Neural cell (in vitro differentiated cells): ENCODE results near the gene UBL3. TPM values are rescaled to one million over a fixed set of nuclear protein-coding genes. Genes with fewer than 3 reads are reported as not detected.

Experiments used
- H2AFZ ChIP-seq: fragments of 200-600, 300-800 bp; sonication (generic), shearing (Covaris generic); 2 replicates; pipeline ENCODE4 v1.6.0; 2014; ENCODE audit warnings: low read depth, mild to moderate bottlenecking, antibody characterized with exemption, low read length, moderate library complexity
- H3F3A ChIP-seq: fragments of 200-600 bp; shearing (Covaris generic); 2 replicates; pipeline ENCODE4 v1.6.1; 2016; ENCODE audit warnings: mild to moderate bottlenecking, moderate library complexity, mixed read lengths, antibody characterized with exemption, low read length; ENCODE audit not compliant: insufficient read depth, poor library complexity, severe bottlenecking
- H3K27ac ChIP-seq: fragments of 200-600, 300-800 bp; sonication (generic), shearing (Covaris generic); 2 replicates; pipeline ENCODE4 v1.5.1; 2014; ENCODE audit warnings: mild to moderate bottlenecking, low read length, moderate library complexity
- H3K27me3 ChIP-seq: fragments of 300-800, 200-600 bp; sonication (generic), shearing (Covaris generic); 2 replicates; pipeline ENCODE4 v1.6.0; 2014; ENCODE audit warnings: mild to moderate bottlenecking, low read depth, low read length, moderate library complexity; ENCODE audit not compliant: insufficient read depth
- H3K36me3 ChIP-seq: fragments of 300-800, 200-600 bp; sonication (generic), shearing (Covaris generic); 2 replicates; pipeline ENCODE4 v1.5.1; 2014; ENCODE audit warnings: mild to moderate bottlenecking, antibody characterized with exemption, low read length, moderate library complexity; ENCODE audit not compliant: insufficient read depth
- H3K4me2 ChIP-seq: fragments of 300-800, 200-600 bp; sonication (generic), shearing (Covaris generic); 2 replicates; pipeline ENCODE4 v1.6.0; 2014; ENCODE audit warnings: mild to moderate bottlenecking, low read length
- H3K4me3 ChIP-seq: fragments of 300-800, 200-600 bp; sonication (generic), shearing (Covaris generic); 2 replicates; pipeline ENCODE4 v1.5.1; 2014; ENCODE audit warnings: mild to moderate bottlenecking, low read length, moderate library complexity
- H3K79me2 ChIP-seq: fragments of 200-600 bp; shearing (Covaris generic); replicated peaks from 2 replicates; pipeline ENCODE4 v1.6.0; 2014; ENCODE audit warnings: mild to moderate bottlenecking, low read length, moderate library complexity; ENCODE audit not compliant: insufficient read depth
- H3K9ac ChIP-seq: fragments of 300-800, 200-600 bp; sonication (generic), shearing (Covaris generic); 2 replicates; pipeline ENCODE4 v1.6.1; 2016; ENCODE audit warnings: mild to moderate bottlenecking, low read length, mixed read lengths
- H3K9me2 ChIP-seq: fragments of 200-600 bp; shearing (Covaris generic); 2 replicates; pipeline ENCODE4 v1.6.1; 2016; ENCODE audit warnings: mild to moderate bottlenecking, low read length, mixed read lengths; ENCODE audit not compliant: insufficient read depth
- H3K9me3 ChIP-seq: fragments of 200-600, 300-800 bp; sonication (generic), shearing (Covaris generic); 2 replicates; pipeline ENCODE4 v1.6.1; 2016; ENCODE audit warnings: mild to moderate bottlenecking, mixed run types, low read length, moderate library complexity, mixed read lengths
- H4K20me1 ChIP-seq: fragments of 200-600 bp; shearing (Covaris generic); 2 replicates; pipeline ENCODE4 v1.6.1; 2016; ENCODE audit warnings: mild to moderate bottlenecking, mixed run types; ENCODE audit not compliant: insufficient read depth
- EP300 ChIP-seq: fragments of 450-650 bp; conservative IDR thresholded peaks from 2 replicates; pipeline ENCODE4 v1.6.1; 2014; ENCODE audit warnings: antibody characterized with exemption, mild to moderate bottlenecking, moderate library complexity; ENCODE audit not compliant: poor library complexity, severe bottlenecking
- EZH2 ChIP-seq: fragments of 200-600, 300-800 bp; shearing (Covaris generic), sonication (generic); IDR thresholded peaks from 2 replicates; pipeline ENCODE4 v1.6.1; 2014; ENCODE audit warnings: antibody characterized with exemption, low read length, borderline replicate concordance, mild to moderate bottlenecking; ENCODE audit not compliant: insufficient read depth, poor library complexity, severe bottlenecking
- MXI1 ChIP-seq: fragments of 450-650 bp; conservative IDR thresholded peaks from 2 replicates; pipeline ENCODE4 v1.6.1; 2014; ENCODE audit warnings: antibody characterized with exemption, mild to moderate bottlenecking; ENCODE audit not compliant: poor library complexity, severe bottlenecking
- POLR2AphosphoS5 ChIP-seq: IDR thresholded peaks from 2 replicates; pipeline ENCODE4 v1.6.1; 2012
- RAD21 ChIP-seq: fragments of 450-650 bp; conservative IDR thresholded peaks from 2 replicates; pipeline ENCODE4 v1.6.1; 2014; ENCODE audit warnings: antibody characterized with exemption, mild to moderate bottlenecking, moderate library complexity
- SMC3 ChIP-seq: fragments of 450-650 bp; conservative IDR thresholded peaks from 2 replicates; pipeline ENCODE4 v1.6.1; 2014; ENCODE audit warnings: antibody characterized with exemption, mild to moderate bottlenecking, moderate library complexity; ENCODE audit not compliant: poor library complexity
- TAF1 ChIP-seq: IDR thresholded peaks from 2 replicates; pipeline ENCODE4 v1.6.1; 2012; ENCODE audit warnings: low read depth
- polyA plus RNA-seq: library from polyadenylated mRNA; depleted of rRNA; stranded (reverse); fragments of >200 nt; gene quantifications from 2 replicates; pipeline ENCODE4 v1.2.3, GENCODE V29; 2014
- TF ChIP-seq, protein P1 (sequence below): IDR thresholded peaks from 2 replicates; pipeline ENCODE4 v1.6.1; 2012; ENCODE audit warnings: borderline replicate concordance
- TF ChIP-seq, protein P2 (sequence below): fragments of 450-650 bp; IDR thresholded peaks from 2 replicates; pipeline ENCODE4 v1.5.1; 2014; ENCODE audit warnings: antibody characterized with exemption, mild to moderate bottlenecking, moderate library complexity; ENCODE audit not compliant: poor library complexity, severe bottlenecking

The UBL3 gene
- polyA plus RNA-seq, 1 donor from 2014 or later: 35.8 TPM

DNA sequence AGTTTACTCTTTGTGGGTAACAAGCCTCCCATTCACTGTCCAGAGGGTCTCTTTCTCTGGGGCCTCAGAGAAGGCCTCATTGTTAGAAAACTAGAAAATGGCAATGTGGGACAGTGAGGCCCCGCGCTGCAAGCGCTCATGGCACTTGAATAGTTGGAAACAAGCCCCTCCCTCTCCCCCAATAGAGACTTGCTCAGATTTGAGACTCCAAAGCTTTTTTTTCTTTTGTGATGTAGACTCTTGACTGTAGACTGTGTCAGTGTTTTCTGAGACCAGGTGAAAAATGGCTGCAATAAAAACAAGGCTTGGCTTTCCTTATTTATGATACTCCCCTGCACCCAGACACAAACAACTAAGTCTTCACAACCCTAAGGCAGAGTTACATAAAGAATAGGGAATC, 38.7 kb upstream of the UBL3 start:
- no peaks in the 10 kb centered on the region for H3K9me2 ChIP-seq
- H3K9ac ChIP-seq: no peak overlapping the region
- no peaks in the 10 kb centered on the region for H3F3A ChIP-seq
- H3K27me3 ChIP-seq: no peaks in the 10 kb centered on the region
- no peaks in the 10 kb centered on the region for H3K79me2 ChIP-seq
- no peak for TF ChIP-seq SMC3
- TF ChIP-seq TAF1: no peak
- TF ChIP-seq, protein P1, sequence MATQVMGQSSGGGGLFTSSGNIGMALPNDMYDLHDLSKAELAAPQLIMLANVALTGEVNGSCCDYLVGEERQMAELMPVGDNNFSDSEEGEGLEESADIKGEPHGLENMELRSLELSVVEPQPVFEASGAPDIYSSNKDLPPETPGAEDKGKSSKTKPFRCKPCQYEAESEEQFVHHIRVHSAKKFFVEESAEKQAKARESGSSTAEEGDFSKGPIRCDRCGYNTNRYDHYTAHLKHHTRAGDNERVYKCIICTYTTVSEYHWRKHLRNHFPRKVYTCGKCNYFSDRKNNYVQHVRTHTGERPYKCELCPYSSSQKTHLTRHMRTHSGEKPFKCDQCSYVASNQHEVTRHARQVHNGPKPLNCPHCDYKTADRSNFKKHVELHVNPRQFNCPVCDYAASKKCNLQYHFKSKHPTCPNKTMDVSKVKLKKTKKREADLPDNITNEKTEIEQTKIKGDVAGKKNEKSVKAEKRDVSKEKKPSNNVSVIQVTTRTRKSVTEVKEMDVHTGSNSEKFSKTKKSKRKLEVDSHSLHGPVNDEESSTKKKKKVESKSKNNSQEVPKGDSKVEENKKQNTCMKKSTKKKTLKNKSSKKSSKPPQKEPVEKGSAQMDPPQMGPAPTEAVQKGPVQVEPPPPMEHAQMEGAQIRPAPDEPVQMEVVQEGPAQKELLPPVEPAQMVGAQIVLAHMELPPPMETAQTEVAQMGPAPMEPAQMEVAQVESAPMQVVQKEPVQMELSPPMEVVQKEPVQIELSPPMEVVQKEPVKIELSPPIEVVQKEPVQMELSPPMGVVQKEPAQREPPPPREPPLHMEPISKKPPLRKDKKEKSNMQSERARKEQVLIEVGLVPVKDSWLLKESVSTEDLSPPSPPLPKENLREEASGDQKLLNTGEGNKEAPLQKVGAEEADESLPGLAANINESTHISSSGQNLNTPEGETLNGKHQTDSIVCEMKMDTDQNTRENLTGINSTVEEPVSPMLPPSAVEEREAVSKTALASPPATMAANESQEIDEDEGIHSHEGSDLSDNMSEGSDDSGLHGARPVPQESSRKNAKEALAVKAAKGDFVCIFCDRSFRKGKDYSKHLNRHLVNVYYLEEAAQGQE: no peak
- no peak for TF ChIP-seq MXI1
- no peak for TF ChIP-seq EZH2
- H3K9me3 ChIP-seq: no peaks in the 10 kb centered on the region
- H4K20me1 ChIP-seq: no peaks in the 10 kb centered on the region
- no peak overlapping the region for H3K27ac ChIP-seq
- no peak overlapping the region for H3K4me3 ChIP-seq
- H2AFZ ChIP-seq: no peak overlapping the region
- no peaks in the 10 kb centered on the region for H3K36me3 ChIP-seq
- H3K4me2 ChIP-seq: no peak overlapping the region

DNA sequence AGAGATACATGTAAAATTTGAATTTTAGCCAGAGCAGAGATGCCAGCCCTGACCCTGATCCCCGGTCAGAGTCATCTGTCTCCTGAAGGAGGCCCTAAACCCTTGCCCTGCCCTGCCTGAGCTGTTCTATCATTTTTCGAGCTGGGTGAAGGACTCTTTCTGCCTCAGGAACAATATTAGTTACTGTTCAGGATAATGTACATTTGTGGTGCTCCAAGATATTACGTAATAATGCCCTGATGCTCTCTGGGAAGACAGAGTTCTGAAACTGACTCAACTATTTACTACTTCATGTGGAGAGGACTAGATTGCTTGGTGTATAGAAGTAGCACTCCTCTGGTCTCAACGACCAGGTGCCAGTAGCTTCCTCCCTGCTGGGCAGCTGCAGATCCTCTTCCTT, 37.9 kb upstream of the UBL3 start:
- no peaks in the 10 kb centered on the region for H3K9me2 ChIP-seq
- H3K79me2 ChIP-seq: no peaks in the 10 kb centered on the region
- H3K36me3 ChIP-seq: no peaks in the 10 kb centered on the region
- no peaks in the 10 kb centered on the region for H3F3A ChIP-seq
- H4K20me1 ChIP-seq: no peaks in the 10 kb centered on the region
- TF ChIP-seq RAD21 (no peak), EZH2 (no peak), TAF1 (no peak), SMC3 (no peak), EP300 (no peak), MXI1 (no peak), POLR2AphosphoS5 (no peak)
- TF ChIP-seq, protein P1: no peak
- TF ChIP-seq, protein P2, sequence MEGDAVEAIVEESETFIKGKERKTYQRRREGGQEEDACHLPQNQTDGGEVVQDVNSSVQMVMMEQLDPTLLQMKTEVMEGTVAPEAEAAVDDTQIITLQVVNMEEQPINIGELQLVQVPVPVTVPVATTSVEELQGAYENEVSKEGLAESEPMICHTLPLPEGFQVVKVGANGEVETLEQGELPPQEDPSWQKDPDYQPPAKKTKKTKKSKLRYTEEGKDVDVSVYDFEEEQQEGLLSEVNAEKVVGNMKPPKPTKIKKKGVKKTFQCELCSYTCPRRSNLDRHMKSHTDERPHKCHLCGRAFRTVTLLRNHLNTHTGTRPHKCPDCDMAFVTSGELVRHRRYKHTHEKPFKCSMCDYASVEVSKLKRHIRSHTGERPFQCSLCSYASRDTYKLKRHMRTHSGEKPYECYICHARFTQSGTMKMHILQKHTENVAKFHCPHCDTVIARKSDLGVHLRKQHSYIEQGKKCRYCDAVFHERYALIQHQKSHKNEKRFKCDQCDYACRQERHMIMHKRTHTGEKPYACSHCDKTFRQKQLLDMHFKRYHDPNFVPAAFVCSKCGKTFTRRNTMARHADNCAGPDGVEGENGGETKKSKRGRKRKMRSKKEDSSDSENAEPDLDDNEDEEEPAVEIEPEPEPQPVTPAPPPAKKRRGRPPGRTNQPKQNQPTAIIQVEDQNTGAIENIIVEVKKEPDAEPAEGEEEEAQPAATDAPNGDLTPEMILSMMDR: no peak
- no peak overlapping the region for H3K4me2 ChIP-seq
- no peaks in the 10 kb centered on the region for H3K27me3 ChIP-seq
- no peak overlapping the region for H3K27ac ChIP-seq
- no peak overlapping the region for H3K9ac ChIP-seq
- no peaks in the 10 kb centered on the region for H3K9me3 ChIP-seq
- no peak overlapping the region for H3K4me3 ChIP-seq
- no peak overlapping the region for H2AFZ ChIP-seq
